Measurements from ENCODE around the gene RBBP8NL. TPM values are rescaled to one million over a fixed set of nuclear protein-coding genes. Genes with fewer than 3 reads are reported as not detected.

The RBBP8NL gene
- total RNA-seq, 8 experiments from 2014 or later: 0.05 to 0.24 (median 0.17) TPM; not detected in 4

DNA sequence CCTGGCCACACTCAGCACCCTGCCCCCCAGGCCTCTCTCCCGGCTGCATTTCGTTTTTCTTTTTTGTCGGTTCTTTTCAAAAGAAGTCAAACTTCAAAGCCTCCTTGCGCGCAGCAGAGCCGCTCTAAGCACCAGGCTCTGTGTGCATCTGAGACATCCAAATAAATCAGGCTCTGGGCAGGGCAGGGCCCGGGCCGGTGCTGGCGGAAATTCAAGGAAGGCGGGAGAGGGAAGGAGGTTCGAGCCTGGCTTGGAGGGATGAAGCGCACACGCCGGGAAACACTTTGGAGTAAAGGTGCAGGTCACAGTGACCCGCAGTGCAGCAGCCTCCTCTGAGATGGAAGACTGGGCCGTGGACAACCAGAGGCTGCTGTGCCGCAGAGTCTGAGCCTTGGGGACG, 42.7 kb upstream of the RBBP8NL start:
- H3K4me3 ChIP-seq: no peak overlapping the region
- H3K4me1 ChIP-seq (replicated peaks in 1 of 2): peaks cover 27 to 29% of the 10 kb centered on the region in 2 donors
- no peak overlapping the region for H3K27ac ChIP-seq
- WGBS, 10 experiments: 0 to 43% (median 17%) methylated on average over 1 to 16 of the region's 18 CpGs; no CpG with 5 or more reads in 3 of the 10 experiments
- ATAC-seq (replicated peaks in 6 of 8): peak in 6 of 8 experiments; percentile 15 to 49 (median 21)
- in situ Hi-C loops (cut with MboI; ENCODE audit: low pct_unique_long_range_greater_than_20kb in 2 of 9, low sequenced_read_pairs in 9 of 9, unreplicated experiment in 9 of 9): no loop called here

- no peak overlapping the region for H3K27ac ChIP-seq
- WGBS, 10 experiments: 55 to 100% methylated on average over 1 to 4 of the region's 17 CpGs; no CpG with 5 or more reads in 8 of the 10 experiments
- ATAC-seq (replicated peaks in 6 of 8): no peak
- peaks cover 23 to 26% of the 10 kb centered on the region in 2 donors for H3K4me1 ChIP-seq (replicated peaks in 1 of 2)
- in situ Hi-C loops (cut with MboI; ENCODE audit: low pct_unique_long_range_greater_than_20kb in 2 of 9, low sequenced_read_pairs in 9 of 9, unreplicated experiment in 9 of 9): no loop called here
- no peak overlapping the region for H3K4me3 ChIP-seq
Measured at GRCh38 chr20:62469352-62469751, 42.0 kb upstream of the RBBP8NL start.

DNA sequence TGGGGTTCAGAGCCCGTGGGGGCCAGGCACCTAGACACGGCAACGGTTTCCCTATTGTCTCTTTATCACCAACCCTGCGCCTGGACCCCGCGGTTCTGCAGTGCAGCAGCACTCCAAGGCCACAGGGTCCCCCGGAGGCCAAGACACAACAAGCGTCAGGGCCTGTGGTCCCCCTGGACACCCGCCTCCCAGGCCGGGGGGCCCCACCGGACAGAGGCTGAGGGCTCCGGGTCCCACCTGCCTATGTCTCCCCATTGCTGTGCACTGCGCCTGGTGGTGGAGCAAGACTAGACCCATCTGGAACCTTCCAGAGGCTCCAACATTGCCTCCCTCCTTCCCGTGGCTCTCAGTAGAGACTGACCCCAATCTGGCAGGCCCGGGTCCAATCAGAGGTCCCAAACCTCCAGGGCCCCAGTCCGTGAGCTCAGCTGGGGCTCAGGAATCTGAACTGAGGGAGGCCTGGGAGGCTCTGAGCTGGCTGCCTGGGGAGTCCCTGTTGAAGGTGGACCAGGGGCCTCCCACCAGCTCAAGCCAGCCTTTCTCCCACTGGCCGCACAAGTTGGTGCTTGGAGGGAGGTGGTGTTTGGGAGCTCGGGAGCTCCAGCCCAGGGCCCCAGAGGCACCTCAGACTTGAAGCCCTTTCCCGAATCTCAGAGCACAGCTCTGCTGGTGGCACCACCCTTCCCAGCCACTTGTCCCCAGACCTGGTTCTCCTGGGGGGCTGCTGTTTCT, 39.6 kb upstream of the RBBP8NL start:
- WGBS, 10 experiments: 0 to 100% (median 80%) methylated on average over 1 to 8 of the region's 19 CpGs; no CpG with 5 or more reads in 3 of the 10 experiments
- ATAC-seq (replicated peaks in 6 of 8): peak in 1 of 8 experiments; percentile 14
- H3K27ac ChIP-seq: no peak overlapping the region
- no peak overlapping the region for H3K4me3 ChIP-seq
- H3K4me1 ChIP-seq (replicated peaks in 1 of 2): peaks cover 27 to 30% of the 10 kb centered on the region in 2 donors
- in situ Hi-C loops (cut with MboI; ENCODE audit: low pct_unique_long_range_greater_than_20kb in 2 of 9, low sequenced_read_pairs in 9 of 9, unreplicated experiment in 9 of 9): no loop called here

GRCh38 chr20:62466072-62466760, 38.9 kb upstream of the RBBP8NL start:
- H3K4me1 ChIP-seq (replicated peaks in 1 of 2): peaks cover 32% of the 10 kb centered on the region in 2 donors
- in situ Hi-C loops (cut with MboI; ENCODE audit: low pct_unique_long_range_greater_than_20kb in 2 of 9, low sequenced_read_pairs in 9 of 9, unreplicated experiment in 9 of 9): no loop called here
- H3K4me3 ChIP-seq: no peak overlapping the region
- peak in 5 of 8 experiments; percentile 25 to 60 (median 53) for ATAC-seq (replicated peaks in 6 of 8)
- H3K27ac ChIP-seq: no peak overlapping the region
- 33 to 100% (median 90%) methylated on average over 1 to 8 of the region's 48 CpGs; no CpG with 5 or more reads in 7 of the 10 experiments for WGBS, 10 experiments

- H3K4me3 ChIP-seq: no peak overlapping the region
- H3K4me1 ChIP-seq (replicated peaks in 1 of 2): peaks cover 38 to 39% of the 10 kb centered on the region in 2 donors
- in situ Hi-C loops (cut with MboI; ENCODE audit: low pct_unique_long_range_greater_than_20kb in 2 of 9, low sequenced_read_pairs in 9 of 9, unreplicated experiment in 9 of 9): no loop called here
- H3K27ac ChIP-seq: no peak overlapping the region
- WGBS, 10 experiments: 100% methylated on average over 1 of the region's 10 CpGs; no CpG with 5 or more reads in 9 of the 10 experiments
- ATAC-seq (replicated peaks in 6 of 8): no peak
Measured at GRCh38 chr20:62464990-62465389, 37.7 kb upstream of the RBBP8NL start.

GRCh38 chr20:62464425-62464770, 37.1 kb upstream of the RBBP8NL start:
- Histone ChIP-seq H3K4me1 (replicated peaks in 1 of 2) (peaks cover 34% of the 10 kb centered on the region in 2 donors), H3K27ac (no peak overlapping the region), H3K4me3 (no peak overlapping the region)
- in situ Hi-C loops (cut with MboI; ENCODE audit: low pct_unique_long_range_greater_than_20kb in 2 of 9, low sequenced_read_pairs in 9 of 9, unreplicated experiment in 9 of 9): no loop called here
- 60 to 100% (median 83%) methylated on average over 1 to 4 of the region's 10 CpGs; no CpG with 5 or more reads in 6 of the 10 experiments for WGBS, 10 experiments
- no peak for ATAC-seq (replicated peaks in 6 of 8)

DNA sequence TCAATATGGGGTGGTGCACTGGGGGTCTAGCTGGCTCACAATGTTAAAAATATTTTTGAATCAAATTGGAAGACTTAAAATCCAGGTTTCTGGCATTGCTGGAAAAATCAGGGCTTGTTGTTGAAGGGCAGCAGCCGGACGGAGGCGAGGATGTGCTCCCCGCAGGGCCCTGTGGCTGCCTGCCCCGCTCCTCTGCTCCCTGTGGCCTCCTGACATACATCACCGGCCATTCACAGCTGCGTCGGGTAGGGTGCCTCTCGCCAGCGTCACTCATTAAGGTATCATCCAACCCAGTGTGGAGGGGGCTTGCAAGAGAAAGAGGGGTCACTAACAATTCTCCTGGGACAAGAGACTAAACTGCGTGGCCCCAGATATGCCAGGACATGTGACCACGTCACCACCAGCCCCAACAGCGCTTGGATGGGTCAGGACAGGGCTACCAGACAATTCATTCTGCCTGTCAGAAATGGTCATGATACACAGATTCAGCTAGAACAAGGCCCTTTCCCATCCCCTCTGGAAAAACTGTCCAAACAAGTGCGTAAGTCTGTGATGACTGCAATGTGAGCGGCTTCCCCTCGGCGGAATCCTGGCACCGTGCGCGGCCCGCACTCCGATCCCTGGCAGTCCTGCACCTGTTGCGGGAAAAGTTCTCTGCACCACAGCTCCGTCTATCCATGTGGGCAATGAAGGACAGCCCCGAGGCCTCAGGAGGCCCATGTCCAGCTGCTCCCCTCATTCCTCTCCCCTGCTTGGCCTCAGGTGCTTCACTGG, 36.5 kb upstream of the RBBP8NL start:
- in situ Hi-C loops (cut with MboI; ENCODE audit: low pct_unique_long_range_greater_than_20kb in 2 of 9, low sequenced_read_pairs in 9 of 9, unreplicated experiment in 9 of 9): no loop called here
- Histone ChIP-seq H3K4me3 (no peak overlapping the region), H3K4me1 (replicated peaks in 1 of 2) (peaks cover 36 to 38% of the 10 kb centered on the region in 2 donors), H3K27ac (peak overlapping the region in 1 of 2 donors; percentile 33)
- 38 to 100% (median 55%) methylated on average over 1 to 12 of the region's 25 CpGs; no CpG with 5 or more reads in 2 of the 10 experiments for WGBS, 10 experiments
- ATAC-seq (replicated peaks in 6 of 8): peak in 5 of 8 experiments; percentile 48 to 71 (median 57)

- Histone ChIP-seq H3K27ac (peak overlapping the region in 1 of 2 donors; percentile 33), H3K4me3 (no peak overlapping the region), H3K4me1 (replicated peaks in 1 of 2) (peaks cover 38 to 46% of the 10 kb centered on the region in 2 donors)
- WGBS, 10 experiments: 0 to 20% methylated on average over 1 of the region's 15 CpGs; no CpG with 5 or more reads in 8 of the 10 experiments
- ATAC-seq (replicated peaks in 6 of 8): no peak
- in situ Hi-C loops (cut with MboI; ENCODE audit: low pct_unique_long_range_greater_than_20kb in 2 of 9, low sequenced_read_pairs in 9 of 9, unreplicated experiment in 9 of 9): no loop called here
Measured at GRCh38 chr20:62462976-62463592, 35.7 kb upstream of the RBBP8NL start.

DNA sequence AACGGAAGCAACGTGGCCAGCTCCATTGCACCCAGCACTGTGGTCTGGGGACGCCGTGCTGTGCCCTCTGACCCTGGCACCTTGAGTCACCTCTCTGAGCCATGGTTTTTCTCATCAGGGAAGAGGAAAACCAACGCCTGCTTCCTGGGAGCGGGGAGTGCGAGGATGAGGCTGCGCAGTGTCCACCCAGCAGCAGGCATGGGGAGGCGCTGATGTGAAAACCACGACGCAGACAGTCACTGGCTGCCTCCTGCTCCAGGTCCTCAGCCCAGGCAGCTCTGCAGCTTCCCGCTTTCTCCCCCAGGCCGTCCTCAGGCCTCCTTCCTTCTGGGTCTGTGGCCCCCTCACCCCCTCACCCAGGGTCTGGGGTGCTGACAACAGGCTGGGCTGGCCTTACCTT, 34.5 kb upstream of the RBBP8NL start:
- ATAC-seq (replicated peaks in 6 of 8): no peak
- Histone ChIP-seq H3K27ac (no peak overlapping the region), H3K4me3 (no peak overlapping the region), H3K4me1 (replicated peaks in 1 of 2) (peaks cover 42 to 51% of the 10 kb centered on the region in 2 donors)
- WGBS, 10 experiments: 60 to 95% (median 80%) methylated on average over 2 to 5 of the region's 13 CpGs; no CpG with 5 or more reads in 7 of the 10 experiments
- in situ Hi-C loops (cut with MboI; ENCODE audit: low pct_unique_long_range_greater_than_20kb in 2 of 9, low sequenced_read_pairs in 9 of 9, unreplicated experiment in 9 of 9): no loop called here

GRCh38 chr20:62461157-62461556, 33.8 kb upstream of the RBBP8NL start:
- H3K27ac ChIP-seq: no peak overlapping the region
- 58 to 88% methylated on average over 3 to 5 of the region's 10 CpGs; no CpG with 5 or more reads in 8 of the 10 experiments for WGBS, 10 experiments
- peak in 2 of 8 experiments; percentile 5 to 15 for ATAC-seq (replicated peaks in 6 of 8)
- in situ Hi-C loops (cut with MboI; ENCODE audit: low pct_unique_long_range_greater_than_20kb in 2 of 9, low sequenced_read_pairs in 9 of 9, unreplicated experiment in 9 of 9): no loop called here
- peaks cover 49 to 55% of the 10 kb centered on the region in 2 donors for H3K4me1 ChIP-seq (replicated peaks in 1 of 2)
- H3K4me3 ChIP-seq: no peak overlapping the region

DNA sequence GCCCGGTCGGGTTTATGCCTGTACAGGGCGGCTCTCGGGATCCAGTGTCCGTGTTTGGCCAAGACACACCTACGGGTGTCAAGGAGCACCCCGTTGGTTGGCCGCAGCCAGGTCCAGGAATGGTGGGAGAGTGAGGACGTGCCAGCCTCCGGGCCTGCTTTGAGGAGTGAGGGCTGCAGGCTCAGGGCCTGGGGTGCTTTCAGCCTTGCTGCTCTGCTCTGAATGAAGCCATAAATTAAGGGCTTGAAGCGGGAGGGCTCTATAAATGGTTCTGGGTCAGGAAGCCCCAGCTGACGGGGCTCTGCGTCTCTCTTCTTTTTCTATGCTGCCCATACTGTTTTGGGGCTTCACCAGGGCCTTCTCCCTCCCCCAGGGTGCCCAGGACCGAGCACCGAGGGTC, 33.3 kb upstream of the RBBP8NL start:
- peaks cover 54 to 56% of the 10 kb centered on the region in 2 donors for H3K4me1 ChIP-seq (replicated peaks in 1 of 2)
- H3K4me3 ChIP-seq: no peak overlapping the region
- in situ Hi-C loops (cut with MboI; ENCODE audit: low pct_unique_long_range_greater_than_20kb in 2 of 9, low sequenced_read_pairs in 9 of 9, unreplicated experiment in 9 of 9): no loop called here
- 18 to 60% (median 50%) methylated on average over 1 to 2 of the region's 15 CpGs; no CpG with 5 or more reads in 7 of the 10 experiments for whole genome bisulfite sequencing, 10 experiments
- H3K27ac ChIP-seq: peak overlapping the region in 1 of 2 donors; percentile 8
- ATAC-seq (replicated peaks in 6 of 8): peak in 5 of 8 experiments; percentile 23 to 54 (median 37)

DNA sequence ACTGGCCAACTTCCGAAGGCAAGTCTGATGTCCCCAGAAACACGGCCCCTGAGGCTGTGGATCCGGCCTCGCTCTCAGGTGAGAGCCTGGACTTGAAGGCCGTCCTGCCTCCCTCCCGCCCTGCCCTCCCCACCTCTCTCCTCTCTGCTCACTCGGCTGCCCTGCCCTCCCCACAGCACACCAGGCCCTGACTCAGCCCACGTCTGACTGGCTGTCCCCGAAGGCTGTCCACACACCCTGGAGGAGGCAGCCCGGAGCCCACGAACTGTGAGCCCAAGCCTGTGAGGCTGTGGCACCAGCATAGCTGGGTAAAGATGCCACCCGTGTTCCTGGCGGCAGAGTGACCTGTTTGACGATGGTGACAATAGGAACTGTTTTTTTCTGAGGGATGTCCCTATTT, 32.1 kb upstream of the RBBP8NL start:
- Histone ChIP-seq H3K27ac (no peak overlapping the region), H3K4me1 (replicated peaks in 1 of 2) (peaks cover 64 to 67% of the 10 kb centered on the region in 2 donors), H3K4me3 (no peak overlapping the region)
- no CpG with 5 or more reads among the region's 14 CpGs for WGBS, 10 experiments
- in situ Hi-C loops (cut with MboI; ENCODE audit: low pct_unique_long_range_greater_than_20kb in 2 of 9, low sequenced_read_pairs in 9 of 9, unreplicated experiment in 9 of 9): no loop called here
- ATAC-seq (replicated peaks in 6 of 8): no peak

Data from motor neuron (in vitro differentiated cells).